ENCODE results near the gene C4orf50. TPM values are rescaled to one million over a fixed set of nuclear protein-coding genes. Genes with fewer than 3 reads are reported as not detected.
A peak's percentile ranks its signal among the peaks of the same experiment; 100 is the strongest.

The C4orf50 gene
- total and polyA plus RNA-seq, 2 donors (not counting 1 experiment from before 2014, with no cell fraction given) = 0.02 TPM; not detected in 1

DNA sequence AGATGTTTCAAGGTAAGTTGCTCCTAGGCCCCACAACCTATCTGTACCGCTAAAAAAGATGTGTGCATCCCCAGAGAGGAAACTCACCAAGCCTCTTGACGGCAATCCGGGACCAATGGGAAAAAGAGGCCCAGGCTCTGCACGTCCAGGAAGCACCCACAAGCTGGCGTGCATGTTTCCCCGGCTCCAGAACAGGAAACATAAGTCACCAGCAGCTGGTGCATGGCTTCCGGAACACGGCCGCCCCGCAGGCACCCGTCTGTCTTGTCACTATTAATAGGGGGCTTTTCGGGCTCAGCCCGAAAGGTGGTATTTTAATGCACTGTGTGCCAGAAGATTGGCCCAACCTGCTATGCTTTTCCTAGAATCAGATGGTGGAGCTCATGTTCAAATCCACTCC, 147.5 kb downstream of the C4orf50 start:
- POLR2A ChIA-PET = no interaction called here
- no peak overlapping the region for H2AFZ ChIP-seq (ENCODE audit: insufficient read depth, low read depth, low read length, poor library complexity, severe bottlenecking)
- H3K4me3 Mint-ChIP-seq = peak overlapping the region; percentile 26
- no peak overlapping the region for H3K4me3 ChIP-seq (ENCODE audit: control extremely low read depth in 1 of 5, extremely low read depth in 1 of 5, insufficient read depth in 1 of 5, low read depth in 2 of 5, low read length in 4 of 5)
- no peaks in the 10 kb centered on the region for H3K9me3 Mint-ChIP-seq (ENCODE audit: insufficient read depth)
- peaks cover 20% of the 10 kb centered on the region for H3K27me3 Mint-ChIP-seq
- WGBS (ENCODE audit: insufficient coverage) = 14% methylated on average over 11 of the region's 13 CpGs
- no peak for TF ChIP-seq EZH2 (IDR thresholded peaks at IDR 0.05; ENCODE audit: borderline replicate concordance, insufficient read depth, low read depth, low read length, poor library complexity, severe bottlenecking)
- TF ChIP-seq, protein P1, sequence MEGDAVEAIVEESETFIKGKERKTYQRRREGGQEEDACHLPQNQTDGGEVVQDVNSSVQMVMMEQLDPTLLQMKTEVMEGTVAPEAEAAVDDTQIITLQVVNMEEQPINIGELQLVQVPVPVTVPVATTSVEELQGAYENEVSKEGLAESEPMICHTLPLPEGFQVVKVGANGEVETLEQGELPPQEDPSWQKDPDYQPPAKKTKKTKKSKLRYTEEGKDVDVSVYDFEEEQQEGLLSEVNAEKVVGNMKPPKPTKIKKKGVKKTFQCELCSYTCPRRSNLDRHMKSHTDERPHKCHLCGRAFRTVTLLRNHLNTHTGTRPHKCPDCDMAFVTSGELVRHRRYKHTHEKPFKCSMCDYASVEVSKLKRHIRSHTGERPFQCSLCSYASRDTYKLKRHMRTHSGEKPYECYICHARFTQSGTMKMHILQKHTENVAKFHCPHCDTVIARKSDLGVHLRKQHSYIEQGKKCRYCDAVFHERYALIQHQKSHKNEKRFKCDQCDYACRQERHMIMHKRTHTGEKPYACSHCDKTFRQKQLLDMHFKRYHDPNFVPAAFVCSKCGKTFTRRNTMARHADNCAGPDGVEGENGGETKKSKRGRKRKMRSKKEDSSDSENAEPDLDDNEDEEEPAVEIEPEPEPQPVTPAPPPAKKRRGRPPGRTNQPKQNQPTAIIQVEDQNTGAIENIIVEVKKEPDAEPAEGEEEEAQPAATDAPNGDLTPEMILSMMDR (IDR thresholded peaks at IDR 0.05) = no peak
- CTCF ChIA-PET = no interaction called here
- H3K79me2 ChIP-seq (ENCODE audit: control insufficient read depth, insufficient read depth, low read length) = no peaks in the 10 kb centered on the region
- no peak overlapping the region for H3K9ac ChIP-seq (ENCODE audit: low read length)
- peaks cover 0 to 9% (median 0%) of the 10 kb centered on the region in 3 donors for H3K9me3 ChIP-seq (ENCODE audit: control extremely low read depth in 1 of 3, control insufficient read depth in 2 of 3, insufficient read depth in 1 of 3, low read length in 2 of 3)
- H3K4me2 ChIP-seq (replicated peaks; ENCODE audit: low read depth, low read length, poor library complexity, severe bottlenecking) = peak overlapping the region; percentile 32
- H3K27ac Mint-ChIP-seq = no peak overlapping the region
- no peak overlapping the region for H3K27ac ChIP-seq (ENCODE audit: low read length in 2 of 2)
- no peaks in the 10 kb centered on the region for H3K36me3 ChIP-seq (replicated peaks in 1 of 2; ENCODE audit: control extremely low read depth in 1 of 2, control insufficient read depth in 1 of 2, extremely low read depth in 1 of 2, insufficient read depth in 2 of 2, low read length in 1 of 2)
- peaks cover 12 to 16% of the 10 kb centered on the region in 2 donors for H3K4me1 ChIP-seq (ENCODE audit: control insufficient read depth in 2 of 2, insufficient read depth in 2 of 2, low read length in 2 of 2)
- intact Hi-C loops (cut with micrococcal nuclease) = no loop called here
- H4K20me1 ChIP-seq (ENCODE audit: control insufficient read depth, insufficient read depth, low read length, poor library complexity, severe bottlenecking) = no peaks in the 10 kb centered on the region
- DNase-seq = no peak
- no peak for ATAC-seq (ENCODE audit: low read depth)
- peaks cover 23% of the 10 kb centered on the region for H3K4me1 Mint-ChIP-seq
- peaks cover 0 to 18% (median 3%) of the 10 kb centered on the region in 4 experiments for H3K27me3 ChIP-seq (replicated peaks in 1 of 4; ENCODE audit: control extremely low read depth in 1 of 4, control insufficient read depth in 3 of 4, insufficient read depth in 4 of 4, low read length in 3 of 4)

DNA sequence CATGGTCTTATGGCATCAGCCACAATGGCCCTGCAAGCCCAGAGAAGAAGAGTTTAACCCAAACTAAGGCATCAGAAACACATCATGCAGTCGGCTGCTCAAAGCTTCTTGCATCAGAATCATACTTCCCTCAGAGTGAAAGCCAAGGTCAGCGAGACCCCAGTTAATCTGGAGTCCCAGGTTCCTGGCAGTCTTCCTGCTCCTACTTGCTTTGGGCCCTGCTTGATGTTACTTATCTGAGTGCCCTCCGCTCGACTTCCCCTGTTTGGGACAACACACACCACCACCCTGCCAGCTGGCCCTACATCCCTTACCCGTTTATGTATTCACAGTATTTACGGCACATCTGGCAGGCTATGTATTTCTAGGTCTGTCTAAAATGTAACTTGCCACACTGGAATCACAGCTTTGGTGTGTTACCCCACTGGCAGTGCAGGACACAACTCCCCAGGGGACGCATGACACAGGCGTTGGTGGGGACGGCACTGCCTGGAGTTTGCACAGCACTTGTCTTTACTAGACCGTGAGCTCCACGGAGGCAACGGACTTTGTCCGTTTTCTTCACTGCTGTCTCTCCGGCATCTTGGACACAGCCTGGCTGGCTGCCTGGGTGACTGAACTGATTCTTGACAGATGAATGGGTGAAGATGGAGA, 148.1 kb downstream of the C4orf50 start:
- Mint-ChIP-seq H3K9me3 (ENCODE audit: insufficient read depth) (no peaks in the 10 kb centered on the region), H3K27me3 (peaks cover 21% of the 10 kb centered on the region), H3K4me1 (peaks cover 23% of the 10 kb centered on the region), H3K4me3 (peak overlapping the region; percentile 26), H3K27ac (no peak overlapping the region)
- no peak overlapping the region for H3K9ac ChIP-seq (ENCODE audit: low read length)
- TF ChIP-seq, protein P1 (IDR thresholded peaks at IDR 0.05) = no peak
- no peak for TF ChIP-seq EZH2 (IDR thresholded peaks at IDR 0.05; ENCODE audit: borderline replicate concordance, insufficient read depth, low read depth, low read length, poor library complexity, severe bottlenecking)
- intact Hi-C loops (cut with micrococcal nuclease) = no loop called here
- no peaks in the 10 kb centered on the region for H3K36me3 ChIP-seq (replicated peaks in 1 of 2; ENCODE audit: control extremely low read depth in 1 of 2, control insufficient read depth in 1 of 2, extremely low read depth in 1 of 2, insufficient read depth in 2 of 2, low read length in 1 of 2)
- no peak overlapping the region for H3K27ac ChIP-seq (ENCODE audit: low read length in 2 of 2)
- H3K4me2 ChIP-seq (replicated peaks; ENCODE audit: low read depth, low read length, poor library complexity, severe bottlenecking) = peak overlapping the region; percentile 32
- ATAC-seq (ENCODE audit: low read depth) (no peak), DNase-seq (no peak)
- H4K20me1 ChIP-seq (ENCODE audit: control insufficient read depth, insufficient read depth, low read length, poor library complexity, severe bottlenecking) = no peaks in the 10 kb centered on the region
- H3K27me3 ChIP-seq (replicated peaks in 1 of 4; ENCODE audit: control extremely low read depth in 1 of 4, control insufficient read depth in 3 of 4, insufficient read depth in 4 of 4, low read length in 3 of 4) = peaks cover 0 to 18% (median 3%) of the 10 kb centered on the region in 4 experiments
- H3K4me3 ChIP-seq (ENCODE audit: control extremely low read depth in 1 of 5, extremely low read depth in 1 of 5, insufficient read depth in 1 of 5, low read depth in 2 of 5, low read length in 4 of 5) = no peak overlapping the region
- peaks cover 12 to 16% of the 10 kb centered on the region in 2 donors for H3K4me1 ChIP-seq (ENCODE audit: control insufficient read depth in 2 of 2, insufficient read depth in 2 of 2, low read length in 2 of 2)
- WGBS (ENCODE audit: insufficient coverage) = 28% methylated on average over 14 of the region's 14 CpGs
- ChIA-PET CTCF (no interaction called here), POLR2A (no interaction called here)
- no peaks in the 10 kb centered on the region for H3K79me2 ChIP-seq (ENCODE audit: control insufficient read depth, insufficient read depth, low read length)
- peaks cover 0 to 9% (median 0%) of the 10 kb centered on the region in 3 donors for H3K9me3 ChIP-seq (ENCODE audit: control extremely low read depth in 1 of 3, control insufficient read depth in 2 of 3, insufficient read depth in 1 of 3, low read length in 2 of 3)
- H2AFZ ChIP-seq (ENCODE audit: insufficient read depth, low read depth, low read length, poor library complexity, severe bottlenecking) = no peak overlapping the region
